Heart right ventricle (tissue), 16 donors: Measurements from ENCODE around the gene MRPL28. TPM values are rescaled to one million over a fixed set of nuclear protein-coding genes. Genes with fewer than 3 reads are reported as not detected.
A peak's percentile ranks its signal among the peaks of the same experiment; 100 is the strongest.

Experiments
- ATAC-seq, 8 donors: fragments of 200-7000 bp; cut with Tn5 transposase; one replicate each; pipeline ENCODE4 v1.9.1; 2020; ENCODE audit warnings: mild to moderate bottlenecking in 8 of 8, moderate library complexity in 8 of 8, moderate number of reproducible peaks in 1 of 8
- DNase-seq, 2 donors: peaks; one replicate each; pipeline ENCODE4 v3.0.0-alpha.2; 2020
- H3K27ac ChIP-seq, 10 donors: fragments of 200-600 bp; sonication (generic) in 2 of 10; one replicate each; pipeline versions ENCODE4 v1.5.0 to v1.8.0; 2020 to 2022; ENCODE audit warnings: mild to moderate bottlenecking in 3 of 10
- H3K27me3 ChIP-seq, 7 donors: fragments of 200-600 bp; one replicate each; pipeline ENCODE4 v1.8.0; 2021 to 2022; ENCODE audit warnings: mild to moderate bottlenecking in 2 of 7
- H3K36me3 ChIP-seq, 9 donors: fragments of 200-600 bp; sonication (generic) in 1 of 9; one replicate each; pipeline versions ENCODE4 v1.5.0 to v1.8.0; 2020 to 2022; ENCODE audit warnings: mild to moderate bottlenecking in 2 of 9
- H3K4me1 ChIP-seq, 9 donors: fragments of 200-600 bp; sonication (generic) in 1 of 9; one replicate each; pipeline versions ENCODE4 v1.5.0 to v1.8.0; 2020 to 2022; ENCODE audit warnings: mild to moderate bottlenecking in 4 of 9
- H3K4me3 ChIP-seq, 10 donors: fragments of 200-600 bp; sonication (generic) in 2 of 10; one replicate each; pipeline versions ENCODE4 v1.5.0 to v1.8.0; 2020 to 2022; ENCODE audit warnings: mild to moderate bottlenecking in 7 of 10, moderate library complexity in 2 of 10
- H3K9me3 ChIP-seq, 11 donors: fragments of 200-600 bp in 10 of 11; sonication (generic) in 2 of 11; one replicate each; pipeline versions ENCODE4 v1.5.0 to v1.8.0; 2013 to 2022; ENCODE audit warnings: mild to moderate bottlenecking in 2 of 11, control low read depth in 1 of 11, moderate library complexity in 1 of 11
- CTCF ChIP-seq, 9 donors: fragments of 200-600 bp; sonication (generic) in 2 of 9; IDR thresholded peaks; one replicate each; pipeline versions ENCODE4 v1.5.0 to v1.8.0; 2021 to 2022; ENCODE audit warnings: antibody characterized with exemption in 9 of 9, mild to moderate bottlenecking in 5 of 9, moderate library complexity in 1 of 9
- WGBS, 2 donors: extraction: QIAGEN DNeasy Blood & Tissue Kit; methylation state at CpG; one replicate each; pipeline ENCODE4 v1.1.7; 2013; ENCODE audit warnings: inconsistent platforms in 1 of 2; 5-methylcytosine and 5-hydroxymethylcytosine counted together
- intact Hi-C, 10 donors: fragments of 100-400 bp; cut with DNase I; formaldehyde crosslinking; loops; one replicate each; pipeline versions ENCODE4 v1.11.1 to v1.14.2; 2022
- polyA plus RNA-seq, 2 donors: library from polyadenylated mRNA; stranded (reverse); fragments of 200-250 nt; gene quantifications; one replicate each; pipeline ENCODE4 v1.2.3, GENCODE V29; 2013
- total RNA-seq, 10 donors: library from RNA; stranded (reverse); fragmentation: NEBNext Ultra II Directional in 3 of 10; extraction: Animal tissue kit (Norgen Biotek cat#: 25700) in 3 of 10; gene quantifications; one replicate each; pipeline versions ENCODE4 v1.2.1 to v1.2.4, GENCODE V29; 2021 to 2023
- donor health status: Arrhythmogenic right ventricular cardiomyopathy.
- donor health status: ischemic (EF 13 %, LVEDD 7.1; RV severe dilation, severe dysfunction).
- donor health status: healthy with polysubstance abuse.
- donor health status: DM: no; HTN: yes; CAD: no.
- donor health status: DM: no; HTN: no; CAD: no.
- donor health status: ischemic (EF 25% LVEDD 6.9; RV normal size, moderate dysfunction).
- donor health status: ischemic (EF 25% LVEDD 5.7; RV mildly dilated, moderate dysfunction).
- donor health status: healthy.
- donor health status: DM: yes; HTN: yes; CAD: no.
- donor health status: Ischemic cardiomyopathy.
- donor health status: ischemic (EF 35%, LVEDD 5.7; RV mildly dilated, moderate dysfunction).
- donor health status: nonischemic (EF 11% LVEDD 7.7; RV severe dilation, severe dysfunction).
- donor health status: DM: yes; HTN: yes; CAD: no.
- donor health status: PGD.
- donor health status: ischemic (EF 29% LVEDD 5.4; RV normal size, mild dysfunction).
- donor health status: nonischemic (EF 23%, LVEDD 6.1; RV moderate dilation, normal function).

Gene MRPL28
- total and polyA plus RNA-seq, 12 donors, result 64.9 to 169 (median 75.8) TPM

DNA sequence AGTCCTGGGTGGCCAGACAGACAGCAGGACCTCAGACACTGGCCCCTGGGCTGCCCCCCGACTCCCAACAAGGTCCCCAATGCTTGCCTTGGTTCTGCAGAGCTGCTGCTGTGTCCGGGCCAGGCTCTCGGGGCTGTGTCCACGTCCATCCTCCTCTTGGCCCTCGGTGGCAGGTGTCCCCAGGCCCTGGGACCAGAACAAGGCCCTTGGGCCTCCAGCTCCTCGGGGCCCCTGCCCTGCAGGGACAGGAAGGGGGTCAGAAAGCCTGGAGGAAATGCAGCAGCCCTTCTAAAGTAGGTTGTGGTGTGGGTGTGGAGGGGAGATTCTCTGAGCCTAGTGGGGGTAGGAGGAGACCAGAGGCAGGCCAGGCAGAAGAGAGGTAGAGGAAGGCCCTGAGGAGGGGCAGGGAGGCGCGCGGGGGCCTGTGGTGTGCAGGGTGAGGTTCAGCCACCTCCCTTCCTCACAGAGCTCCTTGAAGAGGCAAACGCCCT lies 15.3 kb downstream of the MRPL28 start:
- Histone ChIP-seq H3K4me3 (no peak overlapping the region), H3K36me3 (peaks cover 0 to 9% (median 0%) of the 10 kb centered on the region in 9 donors), H3K27ac (peak overlapping the region in 1 of 10 donors; percentile 40), H3K4me1 (peaks cover 5 to 21% (median 15%) of the 10 kb centered on the region in 9 donors), H3K9me3 (no peaks in the 10 kb centered on the region), H3K27me3 (no peaks in the 10 kb centered on the region)
- no peak for TF ChIP-seq CTCF (IDR thresholded peaks at IDR 0.05)
- intact Hi-C loops, result loop anchor here in 6 of 10 donors (5.0 to 10.0 kb wide), 5 partner anchors 113 to 130 kb away; partner anchors contain the start of genes LUC7L (in 3 of the 6) and FAM234A (in 1 of the 6)
- ATAC-seq, result no peak
- WGBS, 2 donors, result 89 to 90% methylated on average over 10 of the region's 10 CpGs
- no peak for DNase-seq

DNA sequence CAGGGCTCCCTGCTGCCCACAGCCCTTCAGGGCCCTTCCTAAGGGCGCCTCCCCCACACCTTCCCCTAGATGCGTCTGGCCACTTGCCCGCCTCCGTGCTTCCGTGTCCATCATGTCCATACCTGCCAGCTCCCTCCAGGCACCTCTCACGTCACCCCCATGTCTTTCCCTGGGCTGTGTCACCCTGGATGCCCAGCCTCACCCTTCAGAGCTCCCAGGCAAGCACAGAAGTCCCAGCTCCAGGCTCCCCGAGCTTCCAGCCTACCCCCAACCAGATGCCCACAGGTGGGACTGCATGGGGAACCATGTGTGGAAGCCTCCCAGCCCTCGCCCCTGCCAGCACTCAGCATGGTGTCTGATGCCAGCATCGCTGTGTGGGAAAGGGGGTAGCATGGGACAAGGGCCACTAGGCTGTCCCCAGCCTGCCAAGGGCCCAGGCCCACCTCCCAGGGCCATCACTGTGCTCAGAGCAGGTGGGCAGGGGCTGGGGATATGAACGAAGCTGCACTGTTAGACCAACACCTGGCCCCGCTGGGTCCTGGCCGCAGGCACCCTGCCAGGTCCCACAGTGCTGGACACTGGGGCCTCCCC lies 16.0 kb downstream of the MRPL28 start:
- H3K9me3 ChIP-seq, result no peaks in the 10 kb centered on the region
- peak overlapping the region in 1 of 10 donors; percentile 40 for H3K27ac ChIP-seq
- peaks cover 0 to 14% (median 0%) of the 10 kb centered on the region in 9 donors for H3K36me3 ChIP-seq
- peaks cover 5 to 22% (median 15%) of the 10 kb centered on the region in 9 donors for H3K4me1 ChIP-seq
- WGBS, 2 donors, result 93% methylated on average over 12 of the region's 12 CpGs
- no peak overlapping the region for H3K4me3 ChIP-seq
- intact Hi-C loops, result loop anchor here in 6 of 10 donors (5.0 to 10.0 kb wide), 5 partner anchors 112 to 130 kb away; partner anchors contain the start of genes LUC7L (in 3 of the 6) and FAM234A (in 1 of the 6)
- no peak for TF ChIP-seq CTCF (IDR thresholded peaks at IDR 0.05)
- DNase-seq (peak in 1 of 2 donors; percentile 20), ATAC-seq (no peak)
- H3K27me3 ChIP-seq, result no peaks in the 10 kb centered on the region

GRCh38 chr16:353404-354290 lies 16.7 kb downstream of the MRPL28 start:
- WGBS, 2 donors, result 65 to 70% methylated on average over 24 to 25 of the region's 25 CpGs
- DNase-seq (peak in 1 of 2 donors; percentile 28), ATAC-seq (peak in 5 of 8 donors; percentile 1 to 23 (median 4))
- Histone ChIP-seq H3K27me3 (no peaks in the 10 kb centered on the region), H3K9me3 (no peaks in the 10 kb centered on the region), H3K4me1 (peaks cover 5 to 27% (median 15%) of the 10 kb centered on the region in 9 donors), H3K4me3 (peak overlapping the region in 9 of 10 donors; percentile 17 to 74 (median 49)), H3K36me3 (peaks cover 0 to 14% (median 0%) of the 10 kb centered on the region in 9 donors), H3K27ac (peak overlapping the region in 9 of 10 donors; percentile 21 to 71 (median 55))
- intact Hi-C loops, result loop anchor here in 7 of 10 donors (2.0 to 10.0 kb wide), 6 partner anchors 111 to 129 kb away; partner anchors contain the start of genes LUC7L (in 3 of the 7) and FAM234A (in 2 of the 7)
- no peak for TF ChIP-seq CTCF (IDR thresholded peaks at IDR 0.05)
